GM19043 (cell line): ENCODE results near the gene COPS6.

ENCODE experiments used
- ATAC-seq: cut with Tn5 transposase; IDR thresholded peaks from one replicate; pipeline ENCODE4 v1.9.1; 2021; ENCODE audit warnings: low read depth; ENCODE audit not compliant: unreplicated experiment

The COPS6 gene

DNA sequence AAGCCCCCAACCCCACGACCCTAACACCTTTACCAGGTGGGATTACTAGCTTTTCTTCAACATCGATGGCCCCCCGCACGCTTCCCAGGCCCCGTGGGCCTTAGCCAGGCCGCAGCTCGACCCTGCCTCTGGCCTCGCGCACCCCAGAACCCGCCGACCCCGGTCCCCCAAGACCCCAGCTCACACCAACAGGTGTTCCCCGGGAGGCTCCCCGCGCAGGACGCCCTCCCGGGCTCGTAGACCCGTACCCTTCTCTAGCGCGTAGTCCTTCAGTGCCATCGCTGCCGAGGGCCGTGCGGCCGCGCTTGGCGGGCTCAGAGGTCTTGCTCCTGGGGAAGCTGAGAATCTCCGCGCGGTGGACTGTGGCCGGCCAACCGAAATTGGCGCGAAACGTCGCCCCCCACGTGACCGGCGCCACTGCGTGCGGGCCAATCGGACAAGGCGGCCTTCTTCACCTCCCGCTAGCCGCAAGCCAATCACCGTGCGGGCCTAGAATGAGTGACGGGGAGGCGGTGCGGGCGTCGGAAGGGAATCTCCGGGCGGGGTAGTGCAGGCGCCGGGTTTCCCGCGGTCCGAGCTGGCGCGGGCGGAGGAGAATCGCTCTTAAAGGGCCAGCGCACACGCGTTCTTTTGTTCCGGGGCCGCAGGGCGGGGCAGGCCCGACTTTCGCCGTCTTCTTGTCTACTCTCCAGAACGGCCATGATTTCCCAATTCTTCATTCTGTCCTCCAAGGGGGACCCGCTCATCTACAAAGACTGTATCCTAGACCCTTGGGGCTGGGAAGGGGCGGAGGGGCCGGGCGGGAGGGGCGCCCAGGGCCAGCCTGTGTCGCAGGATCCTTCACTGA, 12.5 kb downstream of the COPS6 start, which contains the start of the genes AP4M1 and MCM7:
AP4M1 (plus strand) TSS at position 628 of the 847 bp plus-strand sequence; CDS start at position 700, 72 bp downstream.
MCM7 (minus strand) TSS at position 382 of the 847 bp plus-strand sequence; CDS start at position 279, 103 bp downstream.
- ATAC-seq, result peak; percentile 84

DNA sequence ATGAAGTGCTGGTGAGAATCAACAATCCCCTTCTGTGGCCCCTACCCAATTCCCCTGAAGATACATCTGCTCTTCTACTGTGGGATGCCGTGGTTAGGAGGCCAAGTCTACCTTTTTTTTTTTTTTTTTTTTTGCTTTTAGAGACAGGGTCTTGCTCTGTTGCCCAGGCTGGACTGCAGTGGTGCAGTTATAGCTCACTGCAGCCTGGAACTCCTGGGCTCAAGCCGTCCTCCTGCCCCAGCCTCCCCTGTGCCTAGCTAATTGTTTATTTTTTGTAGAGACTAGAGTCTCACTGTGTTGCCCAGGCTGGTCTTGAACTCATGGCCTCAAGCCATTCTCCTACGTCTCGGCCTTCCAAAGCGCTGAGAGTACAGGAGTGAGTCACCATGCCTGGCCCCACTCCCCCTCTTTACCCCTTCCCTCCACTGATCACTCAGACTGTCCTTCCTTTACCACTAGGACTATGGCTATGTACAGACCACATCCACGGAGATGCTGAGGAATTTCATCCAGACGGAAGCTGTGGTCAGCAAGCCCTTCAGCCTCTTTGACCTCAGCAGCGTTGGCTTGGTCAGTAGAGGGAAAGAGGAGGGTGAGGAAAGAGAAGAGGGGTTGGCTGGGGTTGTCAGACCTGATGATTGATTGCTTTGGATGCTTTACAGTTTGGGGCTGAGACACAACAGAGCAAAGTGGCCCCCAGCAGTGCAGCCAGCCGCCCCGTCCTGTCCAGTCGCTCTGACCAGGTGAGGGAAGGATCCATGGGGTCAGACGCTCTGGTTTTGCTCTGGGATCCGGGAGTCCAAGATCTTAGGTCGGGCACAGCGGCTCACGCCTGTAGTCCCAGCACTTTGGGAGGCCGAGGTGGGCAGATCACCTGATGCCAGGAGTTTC, 14.4 kb downstream of the COPS6 start:
- no peak for ATAC-seq

DNA sequence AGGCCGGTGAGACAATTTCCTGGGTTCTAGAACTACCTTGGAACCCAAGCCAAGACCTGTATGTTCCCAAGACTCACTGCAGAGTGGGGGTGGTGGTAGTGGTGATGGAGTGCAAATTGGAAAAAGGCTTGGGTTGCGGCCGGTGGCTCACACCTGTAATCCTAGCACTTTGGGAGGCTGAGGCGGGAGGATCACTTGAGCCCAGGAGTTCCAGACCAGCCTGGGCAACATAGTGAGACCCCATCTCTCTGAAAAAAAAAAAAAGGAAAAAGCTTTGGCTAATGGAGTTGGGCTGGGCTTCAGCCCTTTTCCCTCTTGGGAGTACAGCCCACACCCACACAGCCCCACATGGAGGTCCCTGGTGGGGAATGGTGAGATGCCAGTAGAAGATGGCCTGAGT, 16.8 kb downstream of the COPS6 start:
- ATAC-seq, result no peak

DNA sequence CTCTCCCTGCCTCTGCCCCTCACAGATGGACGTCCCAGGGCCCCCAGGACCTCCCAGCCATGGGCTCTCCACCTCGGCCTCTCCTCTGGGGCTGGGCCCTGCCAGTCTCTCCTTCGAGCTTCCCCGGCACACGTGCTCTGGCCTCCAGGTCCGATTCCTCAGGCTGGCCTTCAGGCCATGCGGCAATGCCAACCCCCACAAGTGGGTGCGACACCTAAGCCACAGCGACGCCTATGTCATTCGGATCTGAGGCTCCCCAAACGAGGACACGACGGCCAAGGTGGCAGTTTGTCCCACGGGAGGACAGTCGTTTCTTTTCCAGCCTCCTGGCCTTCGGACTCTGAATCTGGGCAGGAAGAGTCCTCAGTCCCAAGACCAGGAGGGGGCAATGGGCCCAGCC, 17.9 kb downstream of the COPS6 start:
- no peak for ATAC-seq

DNA sequence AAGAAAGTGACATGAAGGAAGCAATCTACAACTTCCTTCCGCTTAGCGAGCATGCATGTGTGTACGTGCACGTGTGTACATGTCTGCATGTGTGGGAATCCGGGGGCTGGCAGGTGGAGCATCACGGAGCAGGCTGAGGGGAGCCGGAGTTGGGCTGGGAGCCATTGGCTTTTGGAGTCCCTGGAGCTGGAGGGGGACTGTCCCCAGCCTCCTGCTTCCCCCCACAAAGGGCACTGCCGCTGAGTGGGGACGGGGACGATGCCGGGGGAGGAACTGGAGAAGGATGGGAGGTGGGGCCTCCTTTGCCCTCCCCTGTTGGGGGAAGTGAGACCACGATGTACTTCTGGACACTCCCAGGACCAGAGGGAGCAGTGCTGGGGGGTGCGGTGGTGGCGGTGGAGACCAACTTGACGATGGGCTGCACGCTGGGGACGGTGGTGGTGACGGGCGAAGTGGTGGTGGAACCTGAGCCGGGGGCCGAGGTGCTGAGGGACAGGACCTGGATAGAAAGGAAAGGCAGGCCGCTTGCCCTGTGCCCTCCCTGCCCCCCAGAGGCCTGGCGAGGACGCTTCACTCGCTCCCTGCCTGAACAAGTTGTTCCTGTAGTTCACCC, 18.5 kb downstream of the COPS6 start:
- no peak for ATAC-seq

DNA sequence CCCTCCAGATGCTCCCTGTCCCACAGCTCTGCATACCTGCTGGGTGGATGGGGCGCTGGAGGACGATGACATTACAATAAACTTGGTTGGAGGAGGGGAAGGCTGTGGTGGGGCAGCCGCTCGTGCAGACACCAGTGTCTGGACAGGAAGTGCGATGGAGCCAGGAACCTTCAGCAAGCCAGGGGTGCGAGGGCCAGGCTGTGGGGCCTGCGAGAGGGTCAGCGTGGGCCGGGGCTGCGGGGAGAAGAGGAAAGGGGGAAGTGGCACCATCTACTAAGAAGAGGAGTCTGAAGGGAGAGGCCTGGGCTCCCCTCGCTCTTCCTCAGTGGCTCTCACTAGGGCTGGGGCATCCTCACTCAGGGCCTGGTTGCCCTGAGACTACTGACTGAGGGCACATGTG, 19.1 kb downstream of the COPS6 start:
- ATAC-seq, result no peak

DNA sequence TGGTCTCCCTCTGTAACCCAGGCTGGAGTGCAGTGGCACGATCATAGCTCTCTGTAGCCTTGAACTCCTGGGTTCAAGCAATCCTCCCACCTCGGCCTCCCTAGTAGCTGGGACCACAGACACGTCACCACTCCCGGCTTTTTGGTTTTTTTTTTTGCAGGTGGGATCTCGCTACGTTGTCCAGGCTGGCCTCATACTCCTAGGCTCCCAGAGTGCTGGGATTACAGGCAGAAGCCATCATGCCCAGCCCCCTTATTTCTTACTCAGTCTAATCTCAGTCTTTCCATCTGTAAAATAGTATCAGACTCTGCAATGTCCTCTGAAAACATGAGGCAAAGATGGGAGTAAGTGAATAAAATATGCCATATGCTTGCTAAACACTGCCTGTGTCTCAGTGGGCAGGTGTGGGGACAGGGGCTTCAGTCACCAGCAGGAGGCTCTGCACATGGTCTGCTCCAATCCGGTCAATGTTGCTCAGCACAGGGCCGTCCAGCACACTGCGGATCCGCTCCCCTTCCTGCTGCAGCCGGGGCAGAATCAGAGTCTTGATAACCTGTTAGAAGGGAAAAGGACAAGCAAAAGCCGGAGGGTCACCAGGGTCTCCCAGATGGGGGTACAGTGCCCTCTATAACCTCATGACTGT, 20.9 kb downstream of the COPS6 start:
- no peak for ATAC-seq

DNA sequence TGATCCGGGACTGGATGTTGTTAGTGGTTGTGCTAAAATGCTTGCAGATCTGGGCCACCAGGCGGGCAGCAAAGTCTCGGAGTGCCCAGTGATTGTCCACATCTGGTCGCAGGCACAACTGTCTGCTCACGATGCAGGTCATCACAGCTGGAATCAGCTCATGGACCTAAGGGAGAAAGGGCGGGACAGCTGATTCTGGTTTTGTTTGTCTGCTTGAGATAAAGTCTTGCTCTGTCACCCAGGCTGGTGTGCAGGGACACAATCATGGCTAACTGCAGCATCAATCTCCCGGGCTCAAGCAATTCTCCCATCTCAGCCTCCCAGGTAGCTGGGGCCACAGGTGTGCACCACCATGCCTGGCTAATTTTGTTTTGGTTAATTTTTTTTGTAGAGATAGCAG, 22.4 kb downstream of the COPS6 start:
- no peak for ATAC-seq

DNA sequence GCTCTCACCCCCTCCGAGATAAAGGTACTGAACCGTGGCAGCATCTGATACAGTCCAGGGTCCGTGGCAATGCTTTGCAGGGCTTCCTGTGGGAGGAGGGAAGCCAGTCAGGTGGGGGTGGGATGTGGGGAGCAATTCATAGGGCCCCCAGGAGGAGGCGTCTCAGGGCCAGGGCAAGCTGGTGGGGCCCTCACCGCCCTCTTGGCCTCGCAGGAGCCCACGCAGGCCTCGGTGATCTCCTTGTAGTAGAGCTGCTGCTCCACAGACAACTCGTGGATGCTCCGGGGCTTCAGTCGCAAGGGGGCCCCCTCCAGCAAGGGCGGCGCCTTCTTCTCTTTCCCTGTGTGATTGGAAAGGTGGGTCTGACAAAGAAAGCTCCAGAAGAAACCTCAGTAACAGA, 23.1 kb downstream of the COPS6 start:
- ATAC-seq, result no peak

DNA sequence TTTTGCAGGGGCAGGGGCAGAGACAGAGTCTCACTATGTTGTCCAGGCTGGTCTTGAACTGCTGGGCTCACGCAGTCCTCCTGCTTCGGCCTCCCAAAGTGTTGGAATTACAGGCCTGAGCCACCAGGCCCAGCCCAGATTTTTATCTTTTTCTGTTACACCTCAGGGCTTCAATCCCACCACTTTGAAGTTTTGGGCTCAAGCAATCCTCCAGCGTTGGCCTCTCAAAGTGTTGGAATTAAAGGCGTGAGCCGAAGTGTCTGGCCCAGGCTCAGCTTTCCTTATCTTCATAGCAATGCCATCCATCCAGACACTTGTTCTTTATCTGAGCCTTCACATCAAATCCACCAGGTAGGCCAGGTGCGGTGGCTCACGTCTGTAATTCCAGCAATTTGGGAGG, 26.3 kb downstream of the COPS6 start:
- no peak for ATAC-seq

DNA sequence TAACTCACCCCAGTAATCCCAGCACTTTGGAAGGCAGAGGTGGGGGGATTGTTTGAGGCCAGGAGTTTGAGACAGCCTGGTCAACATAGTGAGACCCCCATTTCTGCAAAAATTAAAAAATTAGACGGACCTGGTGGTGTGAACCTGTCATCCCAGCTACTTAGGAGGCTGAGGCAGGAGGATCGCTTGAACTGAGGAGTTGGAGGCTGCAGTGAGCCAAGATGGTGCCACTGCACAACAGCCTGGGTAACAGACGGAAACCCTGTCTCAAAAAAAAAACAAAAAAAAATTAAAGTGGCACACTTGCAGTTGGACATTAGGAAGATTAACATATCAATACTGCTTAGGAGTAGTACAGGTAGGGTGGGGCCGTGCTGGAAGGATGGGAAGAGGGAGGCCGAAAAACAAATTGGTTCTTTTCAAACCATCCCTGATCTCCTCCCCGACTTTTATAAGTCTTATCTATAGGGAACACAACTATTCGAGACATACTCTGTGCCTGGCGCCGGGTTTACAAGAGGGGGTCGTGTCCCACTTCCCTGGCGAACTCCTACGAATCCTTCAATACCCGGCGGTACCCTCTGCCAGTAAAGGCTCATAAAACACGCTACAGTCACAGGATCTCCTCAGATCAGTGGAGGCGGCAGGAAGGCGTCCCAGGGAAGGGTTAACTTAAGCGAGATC, 29.8 kb downstream of the COPS6 start:
- no peak for ATAC-seq

DNA sequence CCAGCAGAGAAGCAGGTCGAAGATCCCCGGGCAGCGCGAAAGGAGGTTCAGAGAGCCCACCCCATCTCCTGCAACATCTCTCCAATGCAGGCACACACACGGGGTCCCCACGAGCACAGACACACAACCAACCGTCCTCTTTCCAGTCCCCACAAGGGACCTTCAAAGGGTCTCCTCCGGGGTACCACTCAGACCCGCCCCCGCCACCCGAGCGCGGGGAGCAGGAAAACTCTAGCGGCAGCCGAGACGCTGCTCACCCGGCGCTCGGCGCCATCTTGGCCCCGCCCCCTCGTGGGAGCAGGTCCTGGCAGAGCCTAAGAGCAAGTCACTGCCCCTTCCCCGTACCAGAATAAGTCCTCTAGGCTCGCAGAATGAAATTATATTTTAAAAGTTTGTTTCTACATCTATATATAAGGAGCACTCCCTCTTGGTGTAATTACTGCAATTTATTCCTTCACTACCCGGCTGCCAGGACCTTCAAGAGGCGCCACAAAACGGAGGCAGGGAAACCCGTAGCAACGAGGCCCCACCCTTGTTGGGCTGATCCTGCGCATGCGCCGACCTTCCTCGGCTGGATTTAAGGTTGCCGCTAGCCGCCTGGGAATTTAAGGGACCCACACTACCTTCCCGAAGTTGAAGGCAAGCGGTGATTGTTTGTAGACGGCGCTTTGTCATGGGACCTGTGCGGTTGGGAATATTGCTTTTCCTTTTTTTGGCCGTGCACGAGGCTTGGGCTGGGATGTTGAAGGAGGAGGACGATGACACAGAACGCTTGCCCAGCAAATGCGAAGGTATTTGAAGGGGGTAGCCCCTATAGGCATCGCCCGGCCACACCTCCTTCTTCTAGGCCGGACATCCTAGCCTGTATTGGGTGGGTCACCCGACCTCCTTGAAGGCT, 30.6 kb downstream of the COPS6 start, which contains the start of the genes CNPY4 and TAF6:
CNPY4 (plus strand) TSS at position 563 of the 898 bp plus-strand sequence; CDS start at position 674, 111 bp downstream.
TAF6 (minus strand) TSS at position 287 of the 898 bp plus-strand sequence. CDS start 5,149 bp downstream, outside the sequence.
- peak; percentile 65 for ATAC-seq

DNA sequence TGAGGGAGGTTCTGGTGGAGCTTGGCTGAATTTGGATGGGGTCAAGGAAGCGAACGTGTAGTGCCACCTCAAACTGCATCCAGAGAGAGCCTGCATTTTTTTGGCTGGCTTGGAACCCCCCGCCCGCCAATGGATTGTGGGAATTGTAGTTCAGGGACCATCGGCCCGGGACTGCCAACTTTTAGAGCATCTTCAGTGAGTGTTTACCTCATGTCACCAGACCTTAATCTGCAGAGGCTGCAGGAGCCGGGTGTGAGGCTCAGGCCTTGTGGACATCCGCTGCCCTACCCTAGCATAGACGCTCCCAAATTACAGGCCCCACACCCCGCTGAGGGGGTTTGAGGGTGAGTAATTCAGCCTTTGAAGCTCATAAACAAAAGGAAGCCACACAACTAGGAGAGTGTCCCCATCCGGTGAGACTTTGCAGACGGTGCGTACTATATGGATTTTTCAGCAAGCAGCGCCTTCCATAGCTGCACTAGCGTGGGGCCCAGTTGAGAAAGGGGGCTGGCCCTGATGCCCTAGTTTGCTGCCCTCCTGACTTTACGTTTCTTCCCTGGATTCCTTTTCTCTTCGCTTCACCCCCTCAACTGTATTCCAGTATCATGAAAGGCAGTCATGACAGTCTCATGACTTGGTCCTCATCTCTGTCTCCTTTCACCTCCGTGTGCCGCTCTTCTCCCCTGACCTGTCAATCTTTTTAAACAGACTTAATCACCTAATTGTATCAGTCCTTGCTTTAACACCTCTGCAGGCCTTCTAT, 31.4 kb downstream of the COPS6 start:
- peak; percentile 23 for ATAC-seq

DNA sequence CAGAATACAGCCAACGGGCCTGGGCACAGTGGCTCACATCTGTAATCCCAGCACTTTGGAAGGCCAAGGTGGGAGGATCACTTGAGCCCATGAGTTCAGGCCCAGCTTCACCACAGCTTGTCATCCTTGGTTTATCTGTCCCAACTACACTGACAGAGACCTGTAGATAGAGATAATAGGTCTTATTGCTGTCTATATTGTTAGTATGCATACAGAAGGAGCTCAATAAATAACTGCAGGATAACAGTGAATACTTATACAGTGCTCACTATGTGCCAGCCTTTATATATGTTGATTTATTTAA, 31.9 kb downstream of the COPS6 start:
- ATAC-seq, result no peak

DNA sequence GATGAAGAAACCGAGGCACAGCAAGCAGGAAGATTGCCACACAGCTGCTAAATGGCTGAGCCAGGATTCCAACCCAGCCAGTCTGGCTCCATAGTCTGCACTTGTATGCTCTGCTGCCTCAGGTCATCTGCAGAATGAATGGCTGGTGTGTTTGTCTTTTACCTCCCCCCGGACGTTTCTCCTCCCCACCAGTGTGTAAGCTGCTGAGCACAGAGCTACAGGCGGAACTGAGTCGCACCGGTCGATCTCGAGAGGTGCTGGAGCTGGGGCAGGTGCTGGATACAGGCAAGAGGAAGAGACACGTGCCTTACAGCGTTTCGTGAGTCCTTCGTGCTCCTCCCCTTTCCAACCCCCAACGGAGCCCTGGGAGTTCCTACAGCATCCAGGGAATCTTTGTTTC, 33.3 kb downstream of the COPS6 start:
- no peak for ATAC-seq

DNA sequence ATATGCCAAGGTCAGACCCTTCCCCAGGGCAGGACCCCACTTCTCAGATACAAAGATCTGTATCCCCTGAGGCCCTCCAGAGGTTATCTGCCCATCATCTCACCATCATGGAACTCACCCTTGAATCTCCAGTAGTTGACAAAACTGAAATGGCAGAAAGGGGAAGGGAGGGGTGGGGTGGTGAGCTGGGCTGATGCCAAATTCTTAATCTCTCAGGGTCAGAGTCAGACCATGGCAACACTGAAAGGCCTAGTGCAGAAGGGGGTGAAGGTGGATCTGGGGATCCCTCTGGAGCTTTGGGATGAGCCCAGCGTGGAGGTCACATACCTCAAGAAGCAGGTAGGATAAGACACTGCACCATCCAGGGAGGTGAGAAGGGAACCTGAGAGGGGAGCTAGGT, 33.8 kb downstream of the COPS6 start:
- no peak for ATAC-seq

DNA sequence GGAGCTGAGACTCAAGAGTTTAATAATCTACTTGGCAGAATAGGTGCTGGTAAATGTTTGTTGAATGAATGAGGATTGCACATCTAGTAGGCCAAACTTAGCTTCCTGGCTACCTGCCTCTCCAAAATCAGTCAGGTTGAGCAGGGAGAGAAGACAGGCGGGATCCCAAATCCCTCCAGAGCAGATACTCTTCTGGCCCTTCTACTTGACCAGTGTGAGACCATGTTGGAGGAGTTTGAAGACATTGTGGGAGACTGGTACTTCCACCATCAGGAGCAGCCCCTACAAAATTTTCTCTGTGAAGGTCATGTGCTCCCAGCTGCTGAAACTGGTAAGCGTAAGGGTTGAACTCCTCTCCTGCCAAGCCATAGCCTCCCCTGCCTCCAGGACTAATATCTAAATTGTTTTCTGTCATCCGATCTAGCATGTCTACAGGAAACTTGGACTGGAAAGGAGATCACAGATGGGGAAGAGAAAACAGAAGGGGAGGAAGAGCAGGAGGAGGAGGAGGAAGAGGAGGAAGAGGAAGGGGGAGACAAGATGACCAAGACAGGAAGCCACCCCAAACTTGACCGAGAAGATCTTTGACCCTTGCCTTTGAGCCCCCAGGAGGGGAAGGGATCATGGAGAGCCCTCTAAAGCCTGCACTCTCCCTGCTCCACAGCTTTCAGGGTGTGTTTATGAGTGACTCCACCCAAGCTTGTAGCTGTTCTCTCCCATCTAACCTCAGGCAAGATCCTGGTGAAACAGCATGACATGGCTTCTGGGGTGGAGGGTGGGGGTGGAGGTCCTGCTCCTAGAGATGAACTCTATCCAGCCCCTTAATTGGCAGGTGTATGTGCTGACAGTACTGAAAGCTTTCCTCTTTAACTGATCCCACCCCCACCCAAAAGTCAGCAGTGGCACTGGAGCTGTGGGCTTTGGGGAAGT, 35.8 kb downstream of the COPS6 start:
- ATAC-seq, result no peak
